ENCODE results near the gene GPAT3.

DNA sequence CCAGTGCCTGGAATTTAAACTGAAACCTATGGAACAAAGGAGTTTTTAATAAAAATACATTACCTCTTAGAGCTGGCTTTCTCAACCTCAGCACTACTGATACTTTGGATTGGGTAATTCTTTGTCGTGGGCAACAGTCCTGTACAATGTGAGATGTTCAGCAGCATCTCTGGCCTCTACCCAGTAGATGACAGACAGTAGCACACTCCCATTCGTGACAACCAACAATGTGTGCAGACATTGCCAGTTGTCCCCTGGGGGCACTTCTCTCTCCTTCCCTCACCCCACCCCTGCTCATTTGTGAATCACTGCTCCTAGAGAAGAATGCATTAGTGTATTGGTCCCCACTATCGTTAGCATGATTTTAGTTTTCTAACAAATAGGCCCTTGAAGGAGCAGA is 16.2 kb downstream of the GPAT3 start:
- TF ChIP-seq, protein P1, sequence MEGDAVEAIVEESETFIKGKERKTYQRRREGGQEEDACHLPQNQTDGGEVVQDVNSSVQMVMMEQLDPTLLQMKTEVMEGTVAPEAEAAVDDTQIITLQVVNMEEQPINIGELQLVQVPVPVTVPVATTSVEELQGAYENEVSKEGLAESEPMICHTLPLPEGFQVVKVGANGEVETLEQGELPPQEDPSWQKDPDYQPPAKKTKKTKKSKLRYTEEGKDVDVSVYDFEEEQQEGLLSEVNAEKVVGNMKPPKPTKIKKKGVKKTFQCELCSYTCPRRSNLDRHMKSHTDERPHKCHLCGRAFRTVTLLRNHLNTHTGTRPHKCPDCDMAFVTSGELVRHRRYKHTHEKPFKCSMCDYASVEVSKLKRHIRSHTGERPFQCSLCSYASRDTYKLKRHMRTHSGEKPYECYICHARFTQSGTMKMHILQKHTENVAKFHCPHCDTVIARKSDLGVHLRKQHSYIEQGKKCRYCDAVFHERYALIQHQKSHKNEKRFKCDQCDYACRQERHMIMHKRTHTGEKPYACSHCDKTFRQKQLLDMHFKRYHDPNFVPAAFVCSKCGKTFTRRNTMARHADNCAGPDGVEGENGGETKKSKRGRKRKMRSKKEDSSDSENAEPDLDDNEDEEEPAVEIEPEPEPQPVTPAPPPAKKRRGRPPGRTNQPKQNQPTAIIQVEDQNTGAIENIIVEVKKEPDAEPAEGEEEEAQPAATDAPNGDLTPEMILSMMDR (IDR thresholded peaks at IDR 0.05): no peak
- no peak for TF ChIP-seq POLR2A (IDR thresholded peaks at IDR 0.05)

Data from body of pancreas (tissue), 4 donors.